K562 (cell line): Measurements from ENCODE around the gene C20orf96. TPM values are rescaled to one million over a fixed set of nuclear protein-coding genes. Genes with fewer than 3 reads are reported as not detected.

Experiments used
- ARID3A ChIP-seq: IDR thresholded peaks from 2 replicates; pipeline ENCODE4 v1.6.1; 2012; ENCODE audit warnings: low read depth, low read length, improper control_type of control experiment, borderline replicate concordance
- FOXK1 ChIP-seq: sonication (generic); formaldehyde crosslinking; IDR thresholded peaks from 2 replicates; pipeline ENCODE4 v1.8.0; 2022; ENCODE audit warnings: missing genetic modification reagents, mild to moderate bottlenecking, borderline replicate concordance
- NR1H2 ChIP-seq: sonication (generic); formaldehyde crosslinking; IDR thresholded peaks from 2 replicates; pipeline ENCODE4 v1.4.0; 2020; ENCODE audit warnings: mild to moderate bottlenecking, missing genetic modification reagents
- NR2C1 ChIP-seq, 2 experiments: fragments of 450-650 bp; IDR thresholded peaks; 2 replicates each; pipeline ENCODE4 v1.6.1; 2017; ENCODE audit warnings: mild to moderate bottlenecking in 2 of 2, antibody characterized with exemption in 1 of 2, inconsistent platforms in 1 of 2, missing compliant biosample characterization in 1 of 2, missing genetic modification characterization in 1 of 2
- NRF1 ChIP-seq, 2 experiments: fragments of 450-650 bp; IDR thresholded peaks in 1 of 2; conservative IDR thresholded peaks in 1 of 2; 2 replicates each; pipeline ENCODE4 v1.6.1; 2014; ENCODE audit warnings: mild to moderate bottlenecking in 2 of 2
- SAFB ChIP-seq: fragments of 200-400 bp; formaldehyde crosslinking; IDR thresholded peaks from 2 replicates; pipeline ENCODE4 v1.6.1; 2017; ENCODE audit warnings: low read depth, low read length, borderline replicate concordance
- SMARCA4 ChIP-seq: fragments of 450-650 bp; IDR thresholded peaks from 2 replicates; pipeline ENCODE4 v1.6.1; 2016
- STAG1 ChIP-seq: sonication (generic); formaldehyde crosslinking; IDR thresholded peaks from 2 replicates; pipeline ENCODE4 v1.5.0; 2020; ENCODE audit warnings: missing genetic modification reagents, borderline replicate concordance
- TAF7 ChIP-seq: fragments of 450-650 bp; IDR thresholded peaks from 2 replicates; pipeline ENCODE4 v1.6.1; 2016; ENCODE audit warnings: missing genetic modification characterization, missing compliant biosample characterization
- U2AF2 ChIP-seq: fragments of 200-400 bp; formaldehyde crosslinking; optimal IDR thresholded peaks from 2 replicates; pipeline ENCODE3; 2017; ENCODE audit warnings: low read depth, mild to moderate bottlenecking, low read length
- polyA plus RNA-seq, 8 experiments: library from polyadenylated mRNA; depleted of rRNA in 4 of 8; stranded (reverse) in 5 of 8; unstranded in 3 of 8; fragments of >200 nt; fragmentation: Nextera tagmentation in 2 of 8; fragmentation: Illumina TruSeq in 1 of 8; extraction: Ambion mirVana in 2 of 8; extraction: Trizol in 1 of 8; gene quantifications; 2 replicates each; pipeline versions ENCODE4 v1.2.1 to v1.2.3, GENCODE V29; 2011 to 2014; ENCODE audit warnings: inconsistent platforms in 1 of 8, missing spikeins in 1 of 8
- total RNA-seq, 7 experiments: library from RNA; depleted of rRNA in 6 of 7; stranded (reverse); fragments of >200 nt in 6 of 7; fragmentation: Illumina TruSeq in 2 of 7; extraction: Trizol in 2 of 7; gene quantifications; 2 replicates each; pipeline versions ENCODE4 v1.2.1 to v1.2.3, GENCODE V29; 2011 to 2021; ENCODE audit warnings: low replicate concordance in 1 of 7
- TF ChIP-seq, protein P1 (sequence below), 2 experiments: fragments of 450-650 bp; conservative IDR thresholded peaks; 2 replicates each; pipeline ENCODE4 v1.6.1; 2017; ENCODE audit warnings: mild to moderate bottlenecking in 2 of 2, moderate library complexity in 2 of 2
- TF ChIP-seq, protein P2 (sequence below): fragments of 200-400 bp; formaldehyde crosslinking; IDR thresholded peaks from 2 replicates; pipeline ENCODE4 v1.6.1; 2017; ENCODE audit warnings: mild to moderate bottlenecking, low read depth, low read length, moderate library complexity
- TF ChIP-seq, protein P3 (sequence below): sonication (generic); formaldehyde crosslinking; IDR thresholded peaks from 2 replicates; pipeline ENCODE4 v1.9.0; 2022; ENCODE audit warnings: mild to moderate bottlenecking, missing genetic modification reagents
- TF ChIP-seq, protein P4 (sequence below): fragments of 450-650 bp; IDR thresholded peaks from 2 replicates; pipeline ENCODE4 v1.6.1; 2016; ENCODE audit warnings: antibody characterized with exemption
- TF ChIP-seq, protein P5 (sequence below): fragments of 450-650 bp; IDR thresholded peaks from one replicate; pipeline ENCODE4 v1.6.1; 2018; ENCODE audit warnings: mild to moderate bottlenecking, moderate library complexity; ENCODE audit not compliant: partially characterized antibody

The C20orf96 gene
- total and polyA plus RNA-seq, 9 of the 15 experiments (the other 6 are each of a cell fraction or from before 2014, with no cell fraction given), result 1.7 to 11.7 (median 4.2) TPM

GRCh38 chr20:290084-290831, at the start of gene C20orf96 (continued):
- TF ChIP-seq, protein P1, sequence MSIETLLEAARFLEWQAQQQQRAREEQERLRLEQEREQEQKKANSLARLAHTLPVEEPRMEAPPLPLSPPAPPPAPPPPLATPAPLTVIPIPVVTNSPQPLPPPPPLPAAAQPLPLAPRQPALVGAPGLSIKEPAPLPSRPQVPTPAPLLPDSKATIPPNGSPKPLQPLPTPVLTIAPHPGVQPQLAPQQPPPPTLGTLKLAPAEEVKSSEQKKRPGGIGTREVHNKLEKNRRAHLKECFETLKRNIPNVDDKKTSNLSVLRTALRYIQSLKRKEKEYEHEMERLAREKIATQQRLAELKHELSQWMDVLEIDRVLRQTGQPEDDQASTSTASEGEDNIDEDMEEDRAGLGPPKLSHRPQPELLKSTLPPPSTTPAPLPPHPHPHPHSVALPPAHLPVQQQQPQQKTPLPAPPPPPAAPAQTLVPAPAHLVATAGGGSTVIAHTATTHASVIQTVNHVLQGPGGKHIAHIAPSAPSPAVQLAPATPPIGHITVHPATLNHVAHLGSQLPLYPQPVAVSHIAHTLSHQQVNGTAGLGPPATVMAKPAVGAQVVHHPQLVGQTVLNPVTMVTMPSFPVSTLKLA (conservative IDR thresholded peaks at IDR 0.05), result peak; percentile 43 to 72; a peak in 3 of 4 replicates
- TF ChIP-seq NR1H2, result no peak
- TF ChIP-seq SMARCA4, result no peak
- TF ChIP-seq, protein P2, sequence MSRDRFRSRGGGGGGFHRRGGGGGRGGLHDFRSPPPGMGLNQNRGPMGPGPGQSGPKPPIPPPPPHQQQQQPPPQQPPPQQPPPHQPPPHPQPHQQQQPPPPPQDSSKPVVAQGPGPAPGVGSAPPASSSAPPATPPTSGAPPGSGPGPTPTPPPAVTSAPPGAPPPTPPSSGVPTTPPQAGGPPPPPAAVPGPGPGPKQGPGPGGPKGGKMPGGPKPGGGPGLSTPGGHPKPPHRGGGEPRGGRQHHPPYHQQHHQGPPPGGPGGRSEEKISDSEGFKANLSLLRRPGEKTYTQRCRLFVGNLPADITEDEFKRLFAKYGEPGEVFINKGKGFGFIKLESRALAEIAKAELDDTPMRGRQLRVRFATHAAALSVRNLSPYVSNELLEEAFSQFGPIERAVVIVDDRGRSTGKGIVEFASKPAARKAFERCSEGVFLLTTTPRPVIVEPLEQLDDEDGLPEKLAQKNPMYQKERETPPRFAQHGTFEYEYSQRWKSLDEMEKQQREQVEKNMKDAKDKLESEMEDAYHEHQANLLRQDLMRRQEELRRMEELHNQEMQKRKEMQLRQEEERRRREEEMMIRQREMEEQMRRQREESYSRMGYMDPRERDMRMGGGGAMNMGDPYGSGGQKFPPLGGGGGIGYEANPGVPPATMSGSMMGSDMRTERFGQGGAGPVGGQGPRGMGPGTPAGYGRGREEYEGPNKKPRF, result no peak
- no peak for TF ChIP-seq TAF7 (tag)
- no peak for TF ChIP-seq U2AF2
- TF ChIP-seq NR2C1 (IDR thresholded peaks at IDR 0.05), result peak; percentile 53
- TF ChIP-seq NR2C1 (tag; IDR thresholded peaks at IDR 0.05), result peak; percentile 29; the same call in 1 of the 2 replicates
- TF ChIP-seq, protein P3, sequence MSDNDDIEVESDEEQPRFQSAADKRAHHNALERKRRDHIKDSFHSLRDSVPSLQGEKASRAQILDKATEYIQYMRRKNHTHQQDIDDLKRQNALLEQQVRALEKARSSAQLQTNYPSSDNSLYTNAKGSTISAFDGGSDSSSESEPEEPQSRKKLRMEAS (CRISPR knock-in tag), result peak; percentile 30; the same call in 1 of the 2 replicates
- TF ChIP-seq STAG1 (CRISPR knock-in tag), result no peak
- peak; percentile 79 to 81 for TF ChIP-seq NRF1 (conservative IDR thresholded peaks at IDR 0.05 in 1 of 2, IDR thresholded peaks at IDR 0.05 in 1 of 2)
- TF ChIP-seq, protein P4, sequence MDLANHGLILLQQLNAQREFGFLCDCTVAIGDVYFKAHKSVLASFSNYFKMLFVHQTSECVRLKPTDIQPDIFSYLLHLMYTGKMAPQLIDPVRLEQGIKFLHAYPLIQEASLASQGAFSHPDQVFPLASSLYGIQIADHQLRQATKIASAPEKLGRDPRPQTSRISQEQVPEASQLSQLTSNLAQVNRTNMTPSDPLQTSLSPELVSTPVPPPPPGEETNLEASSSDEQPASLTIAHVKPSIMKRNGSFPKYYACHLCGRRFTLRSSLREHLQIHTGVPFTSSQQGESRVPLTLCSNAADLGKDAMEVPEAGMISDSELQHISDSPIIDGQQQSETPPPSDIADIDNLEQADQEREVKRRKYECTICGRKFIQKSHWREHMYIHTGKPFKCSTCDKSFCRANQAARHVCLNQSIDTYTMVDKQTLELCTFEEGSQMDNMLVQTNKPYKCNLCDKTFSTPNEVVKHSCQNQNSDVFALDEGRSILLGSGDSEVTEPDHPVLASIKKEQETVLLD, result no peak
- TF ChIP-seq SAFB, result no peak
- no peak for TF ChIP-seq ARID3A
- TF ChIP-seq FOXK1, result peak; percentile 71; the same call in 1 of the 2 replicates
- TF ChIP-seq, protein P5, sequence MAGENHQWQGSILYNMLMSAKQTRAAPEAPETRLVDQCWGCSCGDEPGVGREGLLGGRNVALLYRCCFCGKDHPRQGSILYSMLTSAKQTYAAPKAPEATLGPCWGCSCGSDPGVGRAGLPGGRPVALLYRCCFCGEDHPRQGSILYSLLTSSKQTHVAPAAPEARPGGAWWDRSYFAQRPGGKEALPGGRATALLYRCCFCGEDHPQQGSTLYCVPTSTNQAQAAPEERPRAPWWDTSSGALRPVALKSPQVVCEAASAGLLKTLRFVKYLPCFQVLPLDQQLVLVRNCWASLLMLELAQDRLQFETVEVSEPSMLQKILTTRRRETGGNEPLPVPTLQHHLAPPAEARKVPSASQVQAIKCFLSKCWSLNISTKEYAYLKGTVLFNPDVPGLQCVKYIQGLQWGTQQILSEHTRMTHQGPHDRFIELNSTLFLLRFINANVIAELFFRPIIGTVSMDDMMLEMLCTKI, result no peak
